ENCODE data around the gene GNG7. TPM values are rescaled to one million over a fixed set of nuclear protein-coding genes. Genes with fewer than 3 reads are reported as not detected.
A peak's percentile ranks its signal among the peaks of the same experiment; 100 is the strongest.
"Not testable (repeated sequence)": the region's sequence is repeated elsewhere in the genome, so short reads cannot be mapped to it uniquely, and the experiment has no call there.

GNG7 gene
- total RNA-seq, 1 donor from 2014 or later = 1.8 TPM

DNA sequence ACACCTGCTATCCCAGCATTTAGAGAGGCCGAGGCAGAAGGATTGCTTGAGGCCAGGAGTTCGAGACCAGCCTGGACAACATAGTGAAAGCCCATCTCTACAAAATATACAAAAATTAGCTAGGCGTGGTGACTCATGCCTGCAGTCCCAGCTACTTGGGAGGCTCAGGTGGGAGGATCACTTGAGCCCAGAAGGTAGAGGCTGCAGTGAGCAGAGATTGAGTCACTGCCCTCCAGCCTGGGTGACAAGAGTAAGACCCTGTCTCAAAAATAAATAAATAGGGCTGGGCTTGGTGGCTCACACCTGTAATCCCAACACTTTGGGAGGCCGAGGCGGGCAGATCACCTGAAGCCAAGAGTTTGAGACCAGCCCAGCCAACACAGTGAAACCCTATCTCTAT is 238.8 kb downstream of the GNG7 start:
- H3K4me2 ChIP-seq (ENCODE audit: low read length); H3K27me3 ChIP-seq (ENCODE audit: insufficient read depth, low read length); H3K9me3 ChIP-seq (ENCODE audit: insufficient read depth, low read depth, low read length); FAIRE-seq; H3K36me3 Mint-ChIP-seq (ENCODE audit: low read depth, unreplicated experiment); H3K27ac ChIP-seq (ENCODE audit: low read depth, low read length); H3K9me3 Mint-ChIP-seq (ENCODE audit: unreplicated experiment); H4K20me1 ChIP-seq (ENCODE audit: insufficient read depth, low read length); H3K4me3 ChIP-seq (ENCODE audit: insufficient read depth, low read depth, low read length); H3K4me1 Mint-ChIP-seq (ENCODE audit: low read depth, unreplicated experiment); H3K9ac ChIP-seq (ENCODE audit: low read length); H3K27me3 Mint-ChIP-seq (ENCODE audit: low read depth, unreplicated experiment); H3K36me3 ChIP-seq (ENCODE audit: insufficient read depth, low read length); DNase-seq (ENCODE audit: low read depth); H3K27ac Mint-ChIP-seq (ENCODE audit: unreplicated experiment); H3K79me2 ChIP-seq (ENCODE audit: insufficient read depth, low read length); H2AFZ ChIP-seq (ENCODE audit: low read depth, low read length): not testable (repeated sequence)
- H3K4me3 Mint-ChIP-seq (ENCODE audit: unreplicated experiment) = peak overlapping the region; percentile 14
- H3K4me1 ChIP-seq (ENCODE audit: insufficient read depth, low read length) = peaks cover 16% of the 10 kb centered on the region

DNA sequence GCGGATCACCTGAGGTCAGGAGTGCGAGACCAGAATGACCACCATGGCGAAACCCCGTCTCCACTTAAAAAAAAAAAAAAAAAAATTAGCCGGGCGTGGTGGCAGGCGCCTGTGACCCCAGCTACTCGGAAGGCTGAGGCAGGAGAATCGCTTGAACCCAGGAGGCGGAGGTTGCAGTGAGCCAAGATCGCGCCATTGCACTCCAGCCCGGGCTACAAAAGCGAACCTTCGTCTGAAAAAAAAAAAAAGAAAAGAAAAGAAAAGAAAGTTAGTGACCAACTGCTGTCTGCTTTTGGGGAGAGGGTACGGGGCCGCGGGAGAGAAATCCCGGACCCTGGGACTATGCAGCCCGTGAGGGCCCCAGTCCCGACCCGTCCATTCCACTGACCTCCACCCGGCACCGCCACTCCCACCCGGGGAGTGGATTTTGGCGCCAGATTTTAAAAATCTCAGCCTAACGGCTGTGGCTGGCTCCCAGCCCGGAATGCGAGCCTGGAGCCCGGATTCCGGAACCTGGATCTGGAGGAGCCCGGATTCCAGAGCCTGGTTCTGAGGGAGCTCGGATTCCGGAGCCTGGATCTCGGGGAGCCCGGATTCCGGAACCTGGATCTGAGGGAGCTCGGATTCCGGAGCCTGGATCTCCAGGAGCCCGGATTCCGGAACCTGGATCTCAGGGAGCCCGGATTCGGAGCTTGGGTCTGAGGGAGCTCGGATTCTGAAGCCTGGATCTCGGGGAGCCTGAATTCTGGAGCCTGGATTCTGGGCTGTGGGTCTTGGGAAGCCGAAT is 239.7 kb downstream of the GNG7 start:
- TF ChIP-seq, protein P1, sequence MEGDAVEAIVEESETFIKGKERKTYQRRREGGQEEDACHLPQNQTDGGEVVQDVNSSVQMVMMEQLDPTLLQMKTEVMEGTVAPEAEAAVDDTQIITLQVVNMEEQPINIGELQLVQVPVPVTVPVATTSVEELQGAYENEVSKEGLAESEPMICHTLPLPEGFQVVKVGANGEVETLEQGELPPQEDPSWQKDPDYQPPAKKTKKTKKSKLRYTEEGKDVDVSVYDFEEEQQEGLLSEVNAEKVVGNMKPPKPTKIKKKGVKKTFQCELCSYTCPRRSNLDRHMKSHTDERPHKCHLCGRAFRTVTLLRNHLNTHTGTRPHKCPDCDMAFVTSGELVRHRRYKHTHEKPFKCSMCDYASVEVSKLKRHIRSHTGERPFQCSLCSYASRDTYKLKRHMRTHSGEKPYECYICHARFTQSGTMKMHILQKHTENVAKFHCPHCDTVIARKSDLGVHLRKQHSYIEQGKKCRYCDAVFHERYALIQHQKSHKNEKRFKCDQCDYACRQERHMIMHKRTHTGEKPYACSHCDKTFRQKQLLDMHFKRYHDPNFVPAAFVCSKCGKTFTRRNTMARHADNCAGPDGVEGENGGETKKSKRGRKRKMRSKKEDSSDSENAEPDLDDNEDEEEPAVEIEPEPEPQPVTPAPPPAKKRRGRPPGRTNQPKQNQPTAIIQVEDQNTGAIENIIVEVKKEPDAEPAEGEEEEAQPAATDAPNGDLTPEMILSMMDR (IDR thresholded peaks at IDR 0.05; ENCODE audit: insufficient read depth, low read depth, low read length) = no peak
- no peak for TF ChIP-seq EZH2 (IDR thresholded peaks at IDR 0.05; ENCODE audit: insufficient read depth, low read length)
- Histone ChIP-seq H3K9me3 (ENCODE audit: insufficient read depth, low read depth, low read length) (no peaks in the 10 kb centered on the region), H4K20me1 (ENCODE audit: insufficient read depth, low read length) (no peaks in the 10 kb centered on the region), H3K27me3 (ENCODE audit: insufficient read depth, low read length) (no peaks in the 10 kb centered on the region), H3K4me3 (ENCODE audit: insufficient read depth, low read depth, low read length) (peak overlapping the region; percentile 62), H3K36me3 (ENCODE audit: insufficient read depth, low read length) (no peaks in the 10 kb centered on the region), H3K27ac (ENCODE audit: low read depth, low read length) (peak overlapping the region; percentile 59), H3K4me2 (ENCODE audit: low read length) (peak overlapping the region; percentile 97), H3K9ac (ENCODE audit: low read length) (peak overlapping the region; percentile 79), H2AFZ (ENCODE audit: low read depth, low read length) (peak overlapping the region; percentile 92), H3K4me1 (ENCODE audit: insufficient read depth, low read length) (peaks cover 13% of the 10 kb centered on the region), H3K79me2 (ENCODE audit: insufficient read depth, low read length) (no peaks in the 10 kb centered on the region)
- H3K27ac Mint-ChIP-seq (ENCODE audit: unreplicated experiment) = no peak overlapping the region
- FAIRE-seq (no peak), DNase-seq (ENCODE audit: low read depth) (peak; percentile 99)
- H3K4me1 Mint-ChIP-seq (ENCODE audit: low read depth, unreplicated experiment) = peaks cover 3% of the 10 kb centered on the region
- no peaks in the 10 kb centered on the region for H3K9me3 Mint-ChIP-seq (ENCODE audit: unreplicated experiment)
- H3K27me3 Mint-ChIP-seq (ENCODE audit: low read depth, unreplicated experiment) = no peaks in the 10 kb centered on the region
- H3K36me3 Mint-ChIP-seq (ENCODE audit: low read depth, unreplicated experiment) = no peaks in the 10 kb centered on the region
- H3K4me3 Mint-ChIP-seq (ENCODE audit: unreplicated experiment) = peak overlapping the region; percentile 27

DNA sequence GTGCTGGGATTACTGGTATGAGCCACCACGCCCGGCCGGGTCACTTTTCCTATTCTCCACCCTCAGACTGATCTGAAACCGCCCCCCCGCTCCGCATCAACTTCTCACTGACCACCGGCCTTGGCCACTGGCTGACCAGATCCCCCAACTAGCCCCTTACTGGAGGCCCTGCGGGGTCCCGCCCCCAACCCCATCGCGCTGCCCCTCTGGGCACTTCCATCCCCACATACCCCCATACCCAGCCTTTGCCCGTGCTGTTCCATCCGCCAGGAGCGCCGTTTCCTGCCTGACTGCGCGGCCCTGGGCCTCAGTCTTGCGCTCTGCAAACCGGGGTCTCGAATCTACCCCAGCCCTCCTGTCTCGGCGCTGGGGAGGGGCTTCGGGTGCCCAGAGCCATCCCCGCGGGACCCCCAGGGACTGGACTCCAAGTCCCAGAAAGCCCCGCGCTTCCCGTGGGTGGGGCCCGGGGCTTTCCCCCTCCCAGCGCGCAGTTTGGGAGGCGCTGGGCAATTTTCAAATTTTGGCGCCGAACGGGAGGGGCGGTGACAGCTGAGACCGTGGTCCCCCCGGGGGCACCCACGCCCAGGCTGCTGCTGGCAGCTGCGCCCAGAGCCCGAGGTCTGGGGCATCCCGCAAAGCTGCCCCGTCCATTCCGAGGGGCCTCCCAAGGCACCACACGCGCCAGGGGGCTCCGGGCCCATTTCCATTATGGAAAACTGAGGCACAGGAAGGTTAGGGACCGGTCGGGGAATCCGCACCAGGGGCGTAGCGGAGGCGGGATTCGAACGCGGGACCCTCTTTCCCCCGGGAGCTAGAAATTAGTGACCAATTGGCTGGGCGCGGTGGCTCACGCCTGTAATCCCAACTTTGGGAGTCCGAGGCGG is 240.5 kb downstream of the GNG7 start:
- Histone ChIP-seq H3K27me3 (ENCODE audit: insufficient read depth, low read length) (no peaks in the 10 kb centered on the region), H3K4me1 (ENCODE audit: insufficient read depth, low read length) (peaks cover 13% of the 10 kb centered on the region), H3K4me2 (ENCODE audit: low read length) (peak overlapping the region; percentile 97), H3K79me2 (ENCODE audit: insufficient read depth, low read length) (peaks cover 7% of the 10 kb centered on the region), H3K9me3 (ENCODE audit: insufficient read depth, low read depth, low read length) (no peaks in the 10 kb centered on the region), H4K20me1 (ENCODE audit: insufficient read depth, low read length) (no peaks in the 10 kb centered on the region), H3K36me3 (ENCODE audit: insufficient read depth, low read length) (no peaks in the 10 kb centered on the region), H3K27ac (ENCODE audit: low read depth, low read length) (peak overlapping the region; percentile 59), H3K4me3 (ENCODE audit: insufficient read depth, low read depth, low read length) (peak overlapping the region; percentile 62), H2AFZ (ENCODE audit: low read depth, low read length) (peak overlapping the region; percentile 92), H3K9ac (ENCODE audit: low read length) (peak overlapping the region; percentile 79)
- DNase-seq (ENCODE audit: low read depth) (peak; percentile 39), FAIRE-seq (no peak)
- Mint-ChIP-seq H3K9me3 (ENCODE audit: unreplicated experiment) (no peaks in the 10 kb centered on the region), H3K4me3 (ENCODE audit: unreplicated experiment) (peak overlapping the region; percentile 85), H3K36me3 (ENCODE audit: low read depth, unreplicated experiment) (no peaks in the 10 kb centered on the region), H3K27ac (ENCODE audit: unreplicated experiment) (peak overlapping the region; percentile 69), H3K27me3 (ENCODE audit: low read depth, unreplicated experiment) (no peaks in the 10 kb centered on the region), H3K4me1 (ENCODE audit: low read depth, unreplicated experiment) (peaks cover 4% of the 10 kb centered on the region)
- TF ChIP-seq, protein P1 (IDR thresholded peaks at IDR 0.05; ENCODE audit: insufficient read depth, low read depth, low read length) = no peak
- TF ChIP-seq EZH2 (IDR thresholded peaks at IDR 0.05; ENCODE audit: insufficient read depth, low read length) = no peak

All from astrocyte (in vitro differentiated cells and primary cell).